GM12874 (cell line): Measurements from ENCODE around the gene SYNGR3.

Source experiments
- CTCF ChIP-seq: IDR thresholded peaks from 2 replicates; pipeline ENCODE4 v1.5.1; 2011; ENCODE audit warnings: low read depth, mild to moderate bottlenecking, control low read depth, low read length, moderate library complexity; ENCODE audit not compliant: insufficient read depth

SYNGR3 gene

GRCh38 chr16:2026461-2027023 is 36.8 kb downstream of the SYNGR3 start, which contains the start of gene NHERF2:
NHERF2 (plus strand) TSS chr16:2026902; CDS start chr16:2027006, 104 bp downstream.
- TF ChIP-seq CTCF = no peak

- no peak for TF ChIP-seq CTCF
These were observed 37.5 kb downstream of the SYNGR3 start for GRCh38 chr16:2027024-2028010.

GRCh38 chr16:2028146-2028545 is 38.4 kb downstream of the SYNGR3 start:
- TF ChIP-seq CTCF = no peak

- TF ChIP-seq CTCF = no peak
These were observed 39.0 kb downstream of the SYNGR3 start for GRCh38 chr16:2028620-2029220.

GRCh38 chr16:2029350-2029749 is 39.6 kb downstream of the SYNGR3 start:
- no peak for TF ChIP-seq CTCF

- no peak for TF ChIP-seq CTCF
These were observed 40.3 kb downstream of the SYNGR3 start for GRCh38 chr16:2030036-2030435.

- TF ChIP-seq CTCF = no peak
These were observed 41.4 kb downstream of the SYNGR3 start for GRCh38 chr16:2031081-2031577.
